GM12864 (cell line): ENCODE data around the gene EMC1.
A peak's percentile ranks its signal among the peaks of the same experiment; 100 is the strongest.
"Not testable (repeated sequence)": the region's sequence is repeated elsewhere in the genome, so short reads cannot be mapped to it uniquely, and the experiment has no call there.

Source experiments
- DNase-seq: peaks from one replicate; pipeline ENCODE4 v3.0.0-alpha.2; 2011; ENCODE audit warnings: low read depth
- H3K4me3 ChIP-seq: 2 replicates; pipeline ENCODE4 v1.5.1; 2011; ENCODE audit warnings: mild to moderate bottlenecking, low read depth, low read length, control low read depth
- CTCF ChIP-seq: IDR thresholded peaks from 2 replicates; pipeline ENCODE4 v1.5.1; 2011; ENCODE audit warnings: low read depth, mild to moderate bottlenecking, moderate library complexity, low read length, control low read depth, inconsistent platforms; ENCODE audit errors: missing control alignments

Gene EMC1

DNA sequence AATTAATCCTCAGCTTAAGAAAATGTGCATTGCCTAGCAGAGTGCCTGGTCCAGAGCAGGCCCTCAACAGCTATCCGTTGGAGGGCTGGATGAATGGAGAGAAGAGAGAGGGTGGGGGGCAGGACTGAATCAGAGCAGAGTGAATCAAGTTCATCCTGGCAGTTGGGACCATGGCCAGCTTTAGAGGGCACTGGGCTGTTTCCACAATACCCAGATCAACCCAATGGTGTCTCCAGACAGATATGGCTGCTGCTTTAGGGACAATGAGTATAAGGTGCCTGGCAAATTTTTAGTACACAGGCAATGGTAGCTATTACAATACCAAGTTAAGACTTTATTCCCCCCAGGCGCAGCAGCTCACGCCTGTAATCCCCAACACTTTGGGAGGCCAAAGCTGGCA, 17.1 kb downstream of the EMC1 start:
- H3K4me3 ChIP-seq = no peak overlapping the region
- TF ChIP-seq CTCF = no peak
- DNase-seq = no peak

GRCh38 chr1:19232524-19232846, 18.8 kb downstream of the EMC1 start:
- DNase-seq = no peak
- no peak overlapping the region for H3K4me3 ChIP-seq
- peak; percentile 12 for TF ChIP-seq CTCF

- H3K4me3 ChIP-seq, DNase-seq: not testable (repeated sequence)
Measured at GRCh38 chr1:19231736-19232523, 19.4 kb downstream of the EMC1 start.

GRCh38 chr1:19229828-19230325, 21.4 kb downstream of the EMC1 start:
- no peak for TF ChIP-seq CTCF
- no peak for DNase-seq
- H3K4me3 ChIP-seq = no peak overlapping the region

GRCh38 chr1:19229229-19229628, 22.1 kb downstream of the EMC1 start:
- no peak for DNase-seq
- TF ChIP-seq CTCF = no peak
- H3K4me3 ChIP-seq = no peak overlapping the region

DNA sequence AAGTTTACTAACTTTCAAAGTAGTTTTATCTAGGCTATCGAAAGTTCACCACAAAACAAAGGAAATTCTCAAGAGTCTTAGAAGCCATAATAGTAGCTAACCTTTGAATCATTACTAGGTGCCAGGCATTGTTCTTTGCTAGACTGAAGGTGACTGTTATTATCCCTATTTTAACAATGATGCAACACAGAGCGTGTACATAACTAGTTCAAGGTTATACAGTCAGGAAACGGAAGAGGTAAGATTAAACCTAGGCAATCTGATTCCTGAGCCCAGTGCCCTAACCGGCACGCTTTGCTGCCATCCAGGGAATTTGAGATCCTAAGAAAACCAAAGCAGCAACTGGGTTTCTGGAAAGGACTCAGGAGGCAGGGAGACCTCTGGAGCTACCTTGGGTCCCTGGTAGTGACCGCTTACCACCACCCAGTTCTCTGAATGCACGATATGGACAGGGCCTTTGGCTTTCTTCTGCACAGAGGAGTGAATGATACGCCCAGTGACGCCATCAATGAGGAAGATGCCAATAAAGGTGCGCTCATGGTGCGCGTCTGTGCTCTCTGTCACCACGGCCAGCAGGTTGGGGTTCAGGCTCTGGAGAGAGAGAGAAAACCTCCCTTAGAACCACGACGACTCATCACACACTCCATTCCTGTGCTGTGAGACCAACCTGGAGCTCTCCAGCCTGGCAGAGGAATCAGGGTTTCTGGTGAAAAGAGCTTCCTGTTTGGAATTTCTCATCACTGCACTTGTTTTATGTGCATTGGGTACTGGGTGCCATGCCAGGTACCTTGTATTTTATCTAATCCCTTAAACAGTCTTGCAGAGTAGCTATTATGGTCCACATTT, 28.1 kb downstream of the EMC1 start:
- H3K4me3 ChIP-seq = no peak overlapping the region
- no peak for DNase-seq
- no peak for TF ChIP-seq CTCF

DNA sequence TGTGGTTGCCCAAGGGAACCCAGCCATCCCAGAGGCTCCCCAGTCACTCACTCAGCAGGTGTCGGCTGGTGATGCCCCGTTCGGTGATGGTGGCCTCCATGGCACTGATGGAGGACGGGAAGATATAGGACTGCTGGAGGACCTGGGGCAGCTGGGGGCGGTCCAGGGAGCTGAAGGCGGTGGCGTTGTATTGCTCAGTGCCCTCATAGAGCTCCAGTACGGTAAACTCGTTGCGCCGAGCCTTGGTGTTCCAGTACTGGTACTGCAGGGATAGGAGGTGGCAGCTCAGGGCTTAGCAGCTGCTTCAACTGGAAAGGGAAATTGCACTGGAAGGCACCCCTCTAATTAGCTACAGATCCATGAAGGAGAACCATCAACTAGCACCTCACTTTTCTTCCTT, 28.8 kb downstream of the EMC1 start:
- no peak for DNase-seq
- no peak overlapping the region for H3K4me3 ChIP-seq
- no peak for TF ChIP-seq CTCF
